Measurements from ENCODE around the gene FAM180B. TPM values are rescaled to one million over a fixed set of nuclear protein-coding genes. Genes with fewer than 3 reads are reported as not detected.

FAM180B gene
- total and polyA plus RNA-seq, 2 of the 8 experiments (the other 6 are each of a cell fraction or from before 2014, with no cell fraction given), result 0.09 TPM; not detected in 1

- no peak for TF ChIP-seq CHD7 (IDR thresholded peaks at IDR 0.05; ENCODE audit: insufficient replicate concordance, low read length)
- no peak for TF ChIP-seq CBX8 (IDR thresholded peaks at IDR 0.05; ENCODE audit: borderline replicate concordance, low read depth, low read length)
- TF ChIP-seq MAFK (IDR thresholded peaks at IDR 0.05; ENCODE audit: low read depth, low read length), result no peak
- no peak for TF ChIP-seq CHD2 (IDR thresholded peaks at IDR 0.05; ENCODE audit: low read length)
- no peak for TF ChIP-seq E2F6 (IDR thresholded peaks at IDR 0.05)
- no peak for TF ChIP-seq SIN3A (conservative IDR thresholded peaks at IDR 0.05 in 1 of 2, IDR thresholded peaks at IDR 0.05 in 1 of 2; ENCODE audit: low read depth in 1 of 2, low read length in 2 of 2)
- TF ChIP-seq KDM5A (IDR thresholded peaks at IDR 0.05; ENCODE audit: low read length), result no peak
- TF ChIP-seq ZNF274 (IDR thresholded peaks at IDR 0.05; ENCODE audit: borderline replicate concordance, extremely low read depth, low read length), result no peak
- TF ChIP-seq FOSL1 (IDR thresholded peaks at IDR 0.05; ENCODE audit: insufficient read depth, low read depth, low read length), result no peak
- TF ChIP-seq CEBPB (IDR thresholded peaks at IDR 0.05; ENCODE audit: low read depth, low read length), result no peak
- no peak for TF ChIP-seq POLR2AphosphoS5 (IDR thresholded peaks at IDR 0.05; ENCODE audit: low read depth, low read length)
- TF ChIP-seq JUND (IDR thresholded peaks at IDR 0.05; ENCODE audit: low read length), result no peak
Observed at GRCh38 chr11:47536915-47537314, 49.6 kb upstream of the FAM180B start (continued).
